Measurements from ENCODE around the gene DSP. TPM values are rescaled to one million over a fixed set of nuclear protein-coding genes. Genes with fewer than 3 reads are reported as not detected.

Gene DSP
- 100 to 1,000 TPM in 3 of 4 donors, 10 to 100 TPM in 1; 56.9 to 243 (median 187) TPM for total RNA-seq

DNA sequence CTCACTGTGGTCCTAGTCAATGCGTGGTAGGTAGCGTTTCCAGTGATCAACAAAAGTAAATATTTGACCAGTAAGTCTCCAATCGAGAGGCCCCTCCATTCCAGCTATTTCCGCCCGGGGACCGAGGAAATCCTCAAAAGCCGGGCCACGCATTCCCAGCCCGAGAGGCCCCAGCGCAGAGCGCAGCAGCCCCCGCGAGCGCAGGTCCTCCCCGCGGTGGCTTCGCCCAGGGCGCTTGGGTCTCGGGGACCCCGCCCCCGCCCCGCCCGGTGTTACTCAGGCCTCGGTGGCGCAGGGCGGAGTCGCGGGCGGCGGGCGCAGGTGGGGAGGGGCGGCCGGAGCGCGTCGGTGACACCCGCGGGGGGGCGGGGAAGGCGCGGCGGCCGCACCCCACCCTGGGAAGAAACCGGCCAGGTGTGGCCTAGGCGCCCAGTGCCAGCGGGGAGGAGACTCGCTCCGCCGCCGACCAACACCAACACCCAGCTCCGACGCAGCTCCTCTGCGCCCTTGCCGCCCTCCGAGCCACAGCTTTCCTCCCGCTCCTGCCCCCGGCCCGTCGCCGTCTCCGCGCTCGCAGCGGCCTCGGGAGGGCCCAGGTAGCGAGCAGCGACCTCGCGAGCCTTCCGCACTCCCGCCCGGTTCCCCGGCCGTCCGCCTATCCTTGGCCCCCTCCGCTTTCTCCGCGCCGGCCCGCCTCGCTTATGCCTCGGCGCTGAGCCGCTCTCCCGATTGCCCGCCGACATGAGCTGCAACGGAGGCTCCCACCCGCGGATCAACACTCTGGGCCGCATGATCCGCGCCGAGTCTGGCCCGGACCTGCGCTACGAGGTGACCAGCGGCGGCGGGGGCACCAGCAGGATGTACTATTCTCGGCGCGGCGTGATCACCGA, at the start of gene DSP:
Gene DSP (plus strand): TSS at position 497 of the 890 bp plus-strand sequence. CDS start 245 bp downstream, at position 742.
- TF ChIP-seq, protein P1, sequence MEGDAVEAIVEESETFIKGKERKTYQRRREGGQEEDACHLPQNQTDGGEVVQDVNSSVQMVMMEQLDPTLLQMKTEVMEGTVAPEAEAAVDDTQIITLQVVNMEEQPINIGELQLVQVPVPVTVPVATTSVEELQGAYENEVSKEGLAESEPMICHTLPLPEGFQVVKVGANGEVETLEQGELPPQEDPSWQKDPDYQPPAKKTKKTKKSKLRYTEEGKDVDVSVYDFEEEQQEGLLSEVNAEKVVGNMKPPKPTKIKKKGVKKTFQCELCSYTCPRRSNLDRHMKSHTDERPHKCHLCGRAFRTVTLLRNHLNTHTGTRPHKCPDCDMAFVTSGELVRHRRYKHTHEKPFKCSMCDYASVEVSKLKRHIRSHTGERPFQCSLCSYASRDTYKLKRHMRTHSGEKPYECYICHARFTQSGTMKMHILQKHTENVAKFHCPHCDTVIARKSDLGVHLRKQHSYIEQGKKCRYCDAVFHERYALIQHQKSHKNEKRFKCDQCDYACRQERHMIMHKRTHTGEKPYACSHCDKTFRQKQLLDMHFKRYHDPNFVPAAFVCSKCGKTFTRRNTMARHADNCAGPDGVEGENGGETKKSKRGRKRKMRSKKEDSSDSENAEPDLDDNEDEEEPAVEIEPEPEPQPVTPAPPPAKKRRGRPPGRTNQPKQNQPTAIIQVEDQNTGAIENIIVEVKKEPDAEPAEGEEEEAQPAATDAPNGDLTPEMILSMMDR (IDR thresholded peaks at IDR 0.05): peak in 1 of 6 experiments; percentile 2
- peak; percentile 98 to 99 for TF ChIP-seq POLR2A (IDR thresholded peaks at IDR 0.05)
- no peaks in the 10 kb centered on the region for H3K9me3 ChIP-seq
- peak within 1 kb of the TSS; percentile 53 to 96 (median 88) for H3K27ac ChIP-seq
- H3K27me3 ChIP-seq: peaks cover 0 to 9% of the 10 kb centered on the region in 2 donors
- no peaks in the 10 kb centered on the region for H3K36me3 ChIP-seq
- peaks cover 0 to 16% (median 7%) of the 10 kb centered on the region in 4 donors for H3K4me1 ChIP-seq
- H3K4me3 ChIP-seq: peak within 1 kb of the TSS; percentile 53 to 83 (median 64)
- DNase-seq: peak in 2 of 3 donors; percentile 88 to 95

DNA sequence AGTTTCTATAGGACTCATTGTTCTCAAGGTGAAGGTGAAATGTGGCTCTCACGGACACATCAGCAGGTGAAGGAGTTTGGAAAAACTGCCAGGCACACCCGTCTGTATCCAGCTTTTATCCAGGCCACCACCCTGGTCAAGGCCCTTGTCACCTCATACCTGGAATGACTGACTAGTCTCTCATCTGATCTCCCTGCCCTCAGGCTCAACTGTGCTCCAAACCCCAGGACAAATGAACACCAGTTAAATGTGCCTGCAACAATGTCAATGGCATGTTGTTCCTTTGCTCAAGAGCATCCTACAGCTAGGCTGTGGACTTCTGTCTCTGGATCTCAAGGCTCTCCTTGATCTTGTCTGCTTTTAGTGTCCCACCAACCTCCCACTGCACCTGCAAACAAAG, 47.6 kb upstream of the DSP start:
- H3K27ac ChIP-seq: no peak overlapping the region
- H3K9me3 ChIP-seq: no peaks in the 10 kb centered on the region
- H3K4me3 ChIP-seq: no peak overlapping the region
- H3K27me3 ChIP-seq: no peaks in the 10 kb centered on the region
- H3K4me1 ChIP-seq: no peaks in the 10 kb centered on the region
- no peak for DNase-seq
- no peaks in the 10 kb centered on the region for H3K36me3 ChIP-seq
- no peak for TF ChIP-seq POLR2A (IDR thresholded peaks at IDR 0.05)
- TF ChIP-seq, protein P1 (IDR thresholded peaks at IDR 0.05): no peak

DNA sequence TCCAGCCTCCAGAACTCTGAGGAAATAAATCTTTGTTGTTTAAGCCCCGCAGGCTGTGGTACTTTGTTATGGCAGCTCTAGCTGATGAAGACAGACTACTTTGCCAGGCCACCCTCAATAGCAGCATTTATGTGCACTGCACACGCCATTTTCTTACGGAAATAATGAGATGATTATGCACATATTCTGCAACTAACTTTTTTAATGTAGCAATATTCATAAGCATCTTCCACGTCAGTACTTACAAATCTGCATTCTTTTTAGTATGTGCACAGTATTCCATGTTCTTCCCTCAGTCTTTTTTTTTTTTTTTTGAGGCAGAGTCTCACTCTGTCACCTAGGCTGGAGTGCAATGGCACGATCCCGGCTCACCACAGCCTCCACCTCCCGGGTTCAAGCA, 46.8 kb upstream of the DSP start:
- DNase-seq: no peak
- Histone ChIP-seq H3K27ac (no peak overlapping the region), H3K4me3 (no peak overlapping the region), H3K27me3 (no peaks in the 10 kb centered on the region), H3K9me3 (no peaks in the 10 kb centered on the region), H3K4me1 (no peaks in the 10 kb centered on the region), H3K36me3 (no peaks in the 10 kb centered on the region)
- TF ChIP-seq, protein P1 (IDR thresholded peaks at IDR 0.05): no peak
- TF ChIP-seq POLR2A (IDR thresholded peaks at IDR 0.05): no peak

- DNase-seq: no peak
- H3K27me3 ChIP-seq: no peaks in the 10 kb centered on the region
- no peaks in the 10 kb centered on the region for H3K4me1 ChIP-seq
- H3K9me3 ChIP-seq: no peaks in the 10 kb centered on the region
- no peaks in the 10 kb centered on the region for H3K36me3 ChIP-seq
- no peak overlapping the region for H3K27ac ChIP-seq
- H3K4me3 ChIP-seq: no peak overlapping the region
- TF ChIP-seq POLR2A (IDR thresholded peaks at IDR 0.05): no peak
- TF ChIP-seq, protein P1 (IDR thresholded peaks at IDR 0.05): no peak
Observed at GRCh38 chr6:7496266-7496875, 45.1 kb upstream of the DSP start.

DNA sequence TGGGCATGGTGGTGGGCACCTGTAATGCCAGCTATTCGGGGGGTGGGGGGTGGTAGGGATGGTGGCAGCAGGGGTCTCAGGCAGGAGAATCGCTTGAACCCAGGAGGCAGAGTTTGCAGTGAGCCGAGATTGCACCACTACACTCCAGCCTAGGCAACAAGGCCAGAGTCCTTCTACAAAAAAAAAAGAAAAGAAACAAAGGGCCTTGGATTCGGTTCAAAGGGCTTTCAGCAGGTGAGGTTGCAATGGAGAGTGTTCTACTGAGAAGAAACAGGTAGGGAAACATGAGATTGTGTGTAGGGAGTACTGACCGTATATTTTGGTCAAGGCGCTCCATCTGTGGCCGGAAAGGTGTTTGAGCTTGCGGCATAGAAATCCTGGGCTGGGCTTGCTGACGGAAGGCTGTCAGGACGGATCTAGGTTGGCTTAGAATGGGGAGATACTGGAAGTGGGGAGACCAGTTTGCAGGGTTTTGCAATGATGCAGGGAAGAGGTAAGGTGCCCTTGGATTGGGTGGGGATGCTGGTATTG, 40.7 kb upstream of the DSP start:
- TF ChIP-seq, protein P1 (IDR thresholded peaks at IDR 0.05): no peak
- TF ChIP-seq POLR2A (IDR thresholded peaks at IDR 0.05): no peak
- Histone ChIP-seq H3K27ac (no peak overlapping the region), H3K9me3 (no peaks in the 10 kb centered on the region), H3K4me3 (no peak overlapping the region), H3K36me3 (no peaks in the 10 kb centered on the region), H3K4me1 (peaks cover 0 to 6% (median 0%) of the 10 kb centered on the region in 4 donors), H3K27me3 (no peaks in the 10 kb centered on the region)
- no peak for DNase-seq
